ENCODE results near the gene ZNF296.

The ZNF296 gene

GRCh38 chr19:45102481-45102880 is 26.2 kb upstream of the ZNF296 start:
- no peak for DNase-seq

DNA sequence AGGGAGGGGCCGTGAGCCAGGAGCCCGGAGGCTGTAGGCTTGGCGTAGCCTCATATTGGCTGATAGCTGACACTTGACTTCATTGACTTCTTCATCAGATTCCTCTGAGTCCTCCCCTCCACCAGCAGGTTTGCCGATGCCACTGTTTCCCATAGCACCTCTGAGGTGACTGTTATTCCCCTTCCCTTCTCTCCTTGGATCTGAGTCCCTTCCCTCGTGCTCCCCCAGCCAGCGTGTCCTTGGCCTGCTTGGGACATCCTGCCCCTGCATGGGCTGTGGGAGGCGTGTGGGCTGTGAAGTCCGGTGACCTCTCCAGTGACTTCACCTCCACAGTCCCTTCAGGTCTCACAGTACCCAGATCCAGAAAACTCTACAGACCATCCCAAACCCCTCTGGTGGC is 25.5 kb upstream of the ZNF296 start:
- no peak for DNase-seq

DNA sequence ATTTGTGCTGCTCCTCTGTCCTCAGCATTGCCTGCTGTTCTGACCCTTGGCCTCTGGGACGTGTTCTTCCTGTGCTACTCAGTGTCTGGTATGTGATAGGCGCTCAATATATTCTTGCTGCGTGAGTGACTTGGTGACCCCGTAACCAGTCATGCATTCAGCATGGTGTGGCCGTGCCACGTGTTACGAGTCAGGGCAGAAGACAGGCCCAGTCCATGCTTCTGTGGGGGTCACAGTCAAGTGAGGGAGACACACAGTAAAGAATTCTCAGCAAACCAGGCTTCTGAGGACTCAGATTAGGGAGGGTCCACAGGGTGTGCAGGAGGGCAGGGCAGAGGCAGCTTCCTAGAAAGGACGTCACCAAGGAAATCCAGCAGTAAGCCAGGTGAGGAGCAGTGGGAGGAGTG is 24.6 kb upstream of the ZNF296 start:
- DNase-seq, result peak; percentile 65

DNA sequence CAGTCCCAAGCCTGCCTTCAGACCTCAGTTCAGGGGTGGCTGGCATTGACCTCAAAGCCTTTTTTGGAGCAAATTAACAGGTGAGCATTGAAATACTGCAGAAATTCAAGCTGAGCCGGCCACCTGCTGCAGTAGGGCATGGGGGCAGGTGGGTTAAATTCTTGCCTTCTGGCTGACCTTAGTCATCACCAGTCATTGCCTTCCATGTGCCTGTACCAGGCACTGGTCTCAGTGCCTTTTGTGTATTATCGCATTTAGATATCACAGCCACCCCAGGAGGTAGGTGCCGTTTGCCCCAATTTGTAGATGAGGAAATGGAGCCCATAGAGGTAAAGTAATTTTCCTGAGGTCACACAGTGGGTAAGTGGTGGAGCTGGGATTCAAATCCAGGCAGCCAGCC is 23.9 kb upstream of the ZNF296 start:
- no peak for DNase-seq

DNA sequence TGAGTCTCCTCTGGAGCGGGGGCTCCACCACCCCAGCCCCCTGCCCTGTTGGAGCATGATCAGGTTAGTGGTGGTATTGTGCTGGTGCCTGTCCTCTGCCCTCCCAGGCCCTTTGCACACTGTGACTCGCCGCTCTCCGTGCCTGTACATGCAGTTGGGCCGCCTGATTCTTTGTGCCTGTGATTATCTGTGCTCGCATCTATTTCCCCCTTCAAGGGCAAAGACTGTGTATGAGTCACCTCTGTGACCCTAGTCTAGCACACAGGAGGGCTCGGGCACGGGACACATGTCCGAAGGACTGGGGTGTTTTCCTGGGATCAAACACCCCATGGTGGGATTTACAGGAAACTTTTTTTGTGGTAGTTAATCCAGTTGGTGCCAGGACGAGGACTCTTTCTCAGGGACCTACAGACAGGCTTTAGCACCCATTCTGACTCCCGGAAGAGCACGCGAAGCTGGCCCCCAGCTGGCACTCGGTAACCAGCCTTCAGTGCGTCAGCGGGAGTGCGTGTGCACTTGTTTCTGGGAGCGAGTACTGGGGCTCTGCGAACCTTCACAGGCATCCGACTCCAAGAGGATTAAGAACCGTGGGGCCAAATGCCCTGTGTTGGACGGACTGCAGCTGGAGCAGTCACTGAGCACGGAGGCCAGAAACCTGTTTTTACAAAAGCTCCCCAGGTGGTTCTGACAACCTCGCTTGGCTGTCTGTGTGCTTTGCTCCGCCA is 23.4 kb upstream of the ZNF296 start:
- DNase-seq, result no peak

- DNase-seq, result no peak
These were observed 22.5 kb upstream of the ZNF296 start for GRCh38 chr19:45098521-45099466.

GRCh38 chr19:45097776-45098520 is 21.7 kb upstream of the ZNF296 start:
- peak; percentile 94 for DNase-seq

DNA sequence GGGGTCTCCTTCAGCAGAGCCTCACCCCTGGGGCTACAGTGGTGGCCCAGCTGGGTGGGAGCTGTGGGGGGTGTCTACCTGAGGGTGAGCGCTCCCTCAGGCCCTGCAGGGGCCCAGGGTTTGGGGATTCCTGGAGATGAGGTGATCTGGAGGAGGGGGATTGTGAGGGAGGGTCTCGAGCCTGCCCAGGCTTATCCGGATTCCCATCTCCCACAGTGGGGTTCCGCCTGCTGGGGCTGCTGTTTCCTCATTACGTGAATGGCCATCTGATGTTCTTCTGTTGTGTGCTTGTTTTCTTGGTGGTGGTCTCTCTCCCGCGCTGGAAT is 21.1 kb upstream of the ZNF296 start:
- DNase-seq, result no peak

GRCh38 chr19:45096700-45097099 is 20.4 kb upstream of the ZNF296 start:
- DNase-seq, result no peak

GRCh38 chr19:45095496-45096413 is 19.5 kb upstream of the ZNF296 start:
- no peak for DNase-seq

GRCh38 chr19:45094707-45095106 is 18.4 kb upstream of the ZNF296 start:
- DNase-seq, result no peak

DNA sequence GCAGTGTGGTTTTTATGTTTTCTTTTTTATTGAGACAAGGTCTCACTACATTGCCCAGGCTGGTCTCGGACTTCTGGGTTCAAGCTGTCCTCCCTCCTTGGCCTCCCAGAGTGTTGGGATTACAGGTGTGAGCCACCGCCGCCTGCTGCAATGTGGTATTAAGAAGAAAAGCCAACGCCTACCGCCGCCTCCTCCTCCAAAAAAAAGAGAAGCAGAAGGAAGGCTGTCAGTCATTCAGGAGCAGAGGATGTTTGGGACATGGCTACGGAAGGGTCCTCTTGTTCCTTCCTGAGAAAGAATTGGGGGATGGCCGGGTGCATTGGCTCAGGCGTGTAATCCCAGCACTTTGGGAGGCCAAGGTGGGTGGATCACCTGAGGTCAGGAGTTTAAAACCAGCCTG is 17.9 kb upstream of the ZNF296 start:
- DNase-seq, result no peak

- DNase-seq, result peak; percentile 96
These were observed 16.7 kb upstream of the ZNF296 start, which contains the start of gene PPP1R37 for GRCh38 chr19:45092747-45093678. TSS of gene PPP1R37 (plus strand) at chr19:45093179. CDS start at chr19:45093326, 147 bp downstream.

- peak; percentile 96 for DNase-seq
These were observed 15.0 kb upstream of the ZNF296 start for GRCh38 chr19:45091031-45091923.

- no peak for DNase-seq
These were observed 14.3 kb upstream of the ZNF296 start for GRCh38 chr19:45090606-45091005.

DNA sequence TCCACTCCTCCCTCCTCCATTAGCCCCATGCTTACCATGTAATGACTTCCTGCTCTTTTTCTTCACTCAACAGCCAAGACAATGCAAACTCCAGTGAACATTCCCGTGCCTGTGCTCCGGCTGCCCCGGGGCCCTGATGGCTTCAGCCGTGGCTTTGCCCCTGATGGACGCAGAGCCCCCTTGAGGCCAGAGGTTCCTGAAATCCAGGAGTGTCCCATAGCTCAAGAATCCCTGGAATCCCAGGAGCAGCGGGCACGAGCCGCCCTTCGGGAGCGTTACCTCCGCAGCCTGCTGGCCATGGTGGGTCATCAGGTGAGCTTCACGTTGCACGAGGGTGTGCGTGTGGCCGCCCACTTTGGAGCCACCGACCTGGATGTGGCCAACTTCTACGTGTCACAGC is 13.8 kb upstream of the ZNF296 start:
- DNase-seq, result no peak

DNA sequence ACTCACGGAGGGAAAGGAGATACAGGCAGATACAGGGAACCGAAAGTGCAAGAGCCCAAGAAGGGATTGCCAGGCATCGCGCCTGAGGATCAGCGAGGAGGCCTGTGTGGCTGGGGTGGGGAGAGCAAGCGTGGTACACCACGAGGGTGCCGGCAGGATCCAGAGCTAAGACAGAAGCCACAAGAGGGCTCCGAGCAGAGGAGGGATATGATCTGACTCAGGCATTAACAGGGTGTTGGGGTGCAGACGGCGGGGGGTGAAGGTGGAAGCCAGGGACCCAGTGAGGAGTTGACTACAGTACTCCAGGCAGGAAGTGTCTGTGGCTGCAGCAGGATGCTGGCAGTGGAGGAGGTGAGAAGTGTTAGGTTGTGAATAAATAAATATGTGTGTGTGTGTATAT is 11.3 kb upstream of the ZNF296 start:
- no peak for DNase-seq

DNA sequence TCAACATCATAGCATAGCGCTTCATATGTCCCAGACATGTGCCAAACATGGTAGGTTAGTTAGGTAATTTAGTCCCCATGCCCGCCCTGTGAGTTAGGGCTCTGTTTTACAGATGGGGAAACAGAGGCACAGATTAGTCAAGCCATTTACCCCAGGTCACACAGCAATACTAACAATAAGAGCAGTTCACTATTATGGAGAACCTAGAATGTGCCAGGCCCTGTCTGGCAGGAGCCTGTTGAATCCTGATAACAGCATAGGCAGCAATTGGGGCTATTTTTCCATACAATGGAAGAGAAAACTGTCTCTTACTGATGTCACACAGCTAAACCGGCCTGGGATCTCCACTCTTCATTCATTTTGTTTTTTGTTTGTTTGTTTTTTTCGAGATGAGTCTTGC is 10.2 kb upstream of the ZNF296 start:
- no peak for DNase-seq

- DNase-seq, result no peak
These were observed 5.9 kb upstream of the ZNF296 start for GRCh38 chr19:45082170-45082569.

GRCh38 chr19:45079911-45080370 is 3.7 kb upstream of the ZNF296 start:
- DNase-seq, result no peak
